ENCODE results near the gene CTNNBL1. TPM values are rescaled to one million over a fixed set of nuclear protein-coding genes. Genes with fewer than 3 reads are reported as not detected.

CTNNBL1 gene
- total and polyA plus RNA-seq, 2 of the 4 experiments (the other 2 are of a cell fraction), result 29.9 to 34.1 TPM

- no peak overlapping the region for H2AK9ac ChIP-seq (replicated peaks; ENCODE audit: low read depth, low read length, poor library complexity)
- no peaks in the 10 kb centered on the region for H3K79me1 ChIP-seq (ENCODE audit: low read depth in 1 of 2, low read length in 2 of 2)
- H3K4me1 ChIP-seq (ENCODE audit: control insufficient read depth, insufficient read depth, low read length), result peaks cover 5% of the 10 kb centered on the region; the same call in 1 of the 2 replicates
- no peak overlapping the region for H3K9ac ChIP-seq (ENCODE audit: low read depth, low read length)
- H2BK15ac ChIP-seq (ENCODE audit: low read depth, low read length), result no peak overlapping the region
- in situ Hi-C loops (cut with MboI; ENCODE audit: low sequenced_read_pairs), result no loop called here
- ATAC-seq (ENCODE audit: low read depth), result no peak
- 28% methylated on average over 2 of the region's 12 CpGs; no CpG with 5 or more reads in 1 of the 2 experiments for WGBS, 2 experiments (ENCODE audit: extremely low coverage in 2 of 2, insufficient read length in 1 of 2)
- 0 out of 2 replicates have a peak, but pooled peaks cover 2% of the 10 kb centered on the region for H3K9me1 ChIP-seq (ENCODE audit: insufficient read depth, low read length)
- dilution Hi-C loops (cut with HindIII; ENCODE audit: low sequenced_read_pairs, unreplicated experiment), result no loop called here
- intact Hi-C loops (cut with micrococcal nuclease), result loop anchor here (5.0 to 10.0 kb wide), 2 partner anchors 143 to 421 kb away; no protein-coding TSS in a partner anchor
- no peak overlapping the region for H3K56ac ChIP-seq (ENCODE audit: extremely low read depth, insufficient read depth, low read length)
- TF ChIP-seq CTCF (conservative IDR thresholded peaks at IDR 0.05; ENCODE audit: low read depth, low read length) (no peak), MAFK (IDR thresholded peaks at IDR 0.05; ENCODE audit: low read depth, low read length) (no peak), RAD21 (IDR thresholded peaks at IDR 0.05; ENCODE audit: low read length) (no peak)
- no peaks in the 10 kb centered on the region for H3K9me3 ChIP-seq (ENCODE audit: control insufficient read depth, insufficient read depth, low read length)
- CTCF ChIA-PET, result no interaction called here
- H2BK5ac ChIP-seq (ENCODE audit: low read depth, low read length, poor library complexity, severe bottlenecking), result no peak overlapping the region
- H3K36me3 ChIP-seq (ENCODE audit: control insufficient read depth, insufficient read depth, low read length), result no peaks in the 10 kb centered on the region
- H3K27me3 ChIP-seq (ENCODE audit: control insufficient read depth, insufficient read depth, low read length), result peaks cover 76% of the 10 kb centered on the region
- no TSS peak for BruUV-seq (replicated peaks)
- H3K14ac ChIP-seq (replicated peaks; ENCODE audit: low read depth, low read length), result no peak overlapping the region
- no peak overlapping the region for H2AK5ac ChIP-seq (ENCODE audit: low read depth, low read length)
- no peak overlapping the region for H3K18ac ChIP-seq (ENCODE audit: low read depth, low read length)
- H3K4me3 ChIP-seq (ENCODE audit: insufficient read depth, low read depth, low read length), result no peak overlapping the region
- no peak overlapping the region for H3K4ac ChIP-seq (ENCODE audit: low read depth, low read length)
- no peak overlapping the region for H4K5ac ChIP-seq (ENCODE audit: low read depth, low read length)
- POLR2A ChIA-PET (ENCODE audit: unreplicated experiment), result no interaction called here
- H2BK20ac ChIP-seq (ENCODE audit: low read depth, low read length), result no peak overlapping the region
- DNase-seq, result no peak
- H3K23ac ChIP-seq (ENCODE audit: low read depth, low read length), result no peak overlapping the region
- peaks cover 10% of the 10 kb centered on the region for H4K20me1 ChIP-seq (ENCODE audit: insufficient read depth, low read length)
- no peak overlapping the region for H4K8ac ChIP-seq (ENCODE audit: low read depth in 2 of 2, low read length in 2 of 2)
- H3K27ac ChIP-seq (ENCODE audit: insufficient read depth, low read length), result no peak overlapping the region
- H2AFZ ChIP-seq (replicated peaks; ENCODE audit: low read length, poor library complexity), result no peak overlapping the region
- no peak overlapping the region; the same call in 1 of the 2 replicates for H3K4me2 ChIP-seq (ENCODE audit: low read depth, low read length)
- no peak overlapping the region for H2BK120ac ChIP-seq (ENCODE audit: low read depth, low read length)
- no peak overlapping the region for H4K91ac ChIP-seq (ENCODE audit: insufficient read depth, low read depth, low read length)
These were observed 210.3 kb downstream of the CTNNBL1 start for GRCh38 chr20:37904008-37904642.
